H1 (cell line): ENCODE data around the gene CDK2. TPM values are rescaled to one million over a fixed set of nuclear protein-coding genes. Genes with fewer than 3 reads are reported as not detected.

ENCODE experiments used
- ASH2L ChIP-seq: fragments of 200-600, 300-600 bp; sonication (generic); IDR thresholded peaks from one replicate; pipeline ENCODE4 v1.7.1; 2017; ENCODE audit warnings: low read length
- CHD2 ChIP-seq: IDR thresholded peaks from 2 replicates; pipeline ENCODE4 v1.6.1; 2012; ENCODE audit warnings: low read length, improper control_type of control experiment
- PHF8 ChIP-seq: fragments of 200-600 bp; sonication (generic); conservative IDR thresholded peaks from 2 replicates; pipeline ENCODE4 v1.7.1; 2012; ENCODE audit warnings: low read depth, mild to moderate bottlenecking, inconsistent platforms, low read length, moderate library complexity
- POLR2A ChIP-seq, 2 experiments: IDR thresholded peaks; 1 replicate in 1 of 2; 2 replicates in 1 of 2; pipeline ENCODE4 v1.6.1; 2011; ENCODE audit warnings: low read depth in 2 of 2, low read length in 2 of 2, mild to moderate bottlenecking in 2 of 2; ENCODE audit errors: control extremely low read depth in 1 of 2
- POLR2AphosphoS5 ChIP-seq: IDR thresholded peaks from 2 replicates; pipeline ENCODE4 v1.6.1; 2011; ENCODE audit warnings: low read depth, low read length
- RFX5 ChIP-seq: IDR thresholded peaks from 2 replicates; pipeline ENCODE4 v1.6.1; 2011; ENCODE audit warnings: low read depth, low read length, improper control_type of control experiment, borderline replicate concordance
- SIN3A ChIP-seq, 2 experiments: IDR thresholded peaks in 1 of 2; conservative IDR thresholded peaks in 1 of 2; 2 replicates each; pipeline ENCODE4 v1.6.1; 2011 to 2012; ENCODE audit warnings: low read length in 2 of 2, improper control_type of control experiment in 1 of 2, low read depth in 1 of 2, mild to moderate bottlenecking in 1 of 2
- polyA plus RNA-seq, 7 experiments: library from polyadenylated mRNA; depleted of rRNA in 3 of 7; stranded (reverse) in 5 of 7; unstranded in 2 of 7; fragments of >200 nt in 5 of 7; fragments of 200-250 nt in 2 of 7; gene quantifications; 1 replicate in 5 of 7; 2 replicates in 1 of 7; 4 replicates in 1 of 7; pipeline versions ENCODE4 v1.2.1 to v1.2.3, GENCODE V29; 2011 to 2013; ENCODE audit warnings: missing spikeins in 2 of 7, mixed read lengths in 2 of 7
- total RNA-seq: library from RNA; stranded (reverse); fragmentation: NEBNext Ultra II Directional; extraction: Animal tissue kit (Norgen Biotek cat#: 25700); gene quantifications from 2 replicates; pipeline ENCODE4 v1.2.1, GENCODE V29; 2021
- TF ChIP-seq, protein P1 (sequence below): fragments of 300-600 bp; sonication (generic); IDR thresholded peaks from 2 replicates; pipeline ENCODE4 v1.7.1; 2012; ENCODE audit warnings: low read length, moderate library complexity, mild to moderate bottlenecking, inconsistent platforms; ENCODE audit not compliant: insufficient replicate concordance
- TF ChIP-seq, protein P2 (sequence below): IDR thresholded peaks from 2 replicates; pipeline ENCODE4 v1.6.1; 2012; ENCODE audit warnings: inconsistent platforms
- TF ChIP-seq, protein P3 (sequence below): IDR thresholded peaks from 2 replicates; pipeline ENCODE4 v1.6.1; 2012; ENCODE audit warnings: inconsistent platforms

CDK2 gene
- total and polyA plus RNA-seq, 2 of the 8 experiments (the other 6 are each of a cell fraction or from before 2014, with no cell fraction given), result 39.4 to 42.5 TPM

DNA sequence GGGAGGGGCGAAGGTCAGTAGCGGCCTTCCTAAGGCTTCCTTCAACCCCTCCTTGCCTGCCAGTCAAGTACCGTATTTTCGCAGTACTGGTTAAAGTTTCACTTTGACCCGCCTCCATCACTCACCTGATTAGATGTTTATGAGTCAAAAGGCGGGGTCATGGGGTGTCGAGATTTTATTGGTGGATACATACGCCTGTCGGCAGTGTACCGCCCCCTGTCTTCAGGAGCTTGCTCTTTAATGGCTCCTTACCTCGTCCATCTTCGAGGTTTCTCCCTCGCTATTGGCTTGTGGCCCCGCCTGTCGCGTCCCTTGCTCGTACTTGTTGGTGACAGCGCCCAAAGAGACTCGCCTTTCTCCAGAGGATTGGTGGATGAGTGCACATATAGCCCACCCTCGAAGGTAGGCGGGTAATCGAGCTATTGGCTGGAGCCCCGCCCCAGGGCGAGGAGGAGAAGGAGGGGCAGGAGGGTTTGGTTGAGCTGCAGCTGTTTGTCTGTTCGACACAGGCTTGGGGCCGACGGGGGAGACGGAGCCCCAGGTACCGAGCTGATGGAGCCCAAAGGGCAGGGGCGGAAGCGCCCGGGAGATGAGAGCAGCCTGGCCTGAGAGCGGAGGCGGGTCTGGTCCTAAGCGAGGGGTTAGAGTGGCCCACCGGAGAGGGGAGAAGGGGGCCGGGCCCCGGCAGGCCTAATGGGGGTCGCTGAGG lies 7.1 kb downstream of the CDK2 start, which contains the start of gene RAB5B (continued):
- TF ChIP-seq, protein P1, sequence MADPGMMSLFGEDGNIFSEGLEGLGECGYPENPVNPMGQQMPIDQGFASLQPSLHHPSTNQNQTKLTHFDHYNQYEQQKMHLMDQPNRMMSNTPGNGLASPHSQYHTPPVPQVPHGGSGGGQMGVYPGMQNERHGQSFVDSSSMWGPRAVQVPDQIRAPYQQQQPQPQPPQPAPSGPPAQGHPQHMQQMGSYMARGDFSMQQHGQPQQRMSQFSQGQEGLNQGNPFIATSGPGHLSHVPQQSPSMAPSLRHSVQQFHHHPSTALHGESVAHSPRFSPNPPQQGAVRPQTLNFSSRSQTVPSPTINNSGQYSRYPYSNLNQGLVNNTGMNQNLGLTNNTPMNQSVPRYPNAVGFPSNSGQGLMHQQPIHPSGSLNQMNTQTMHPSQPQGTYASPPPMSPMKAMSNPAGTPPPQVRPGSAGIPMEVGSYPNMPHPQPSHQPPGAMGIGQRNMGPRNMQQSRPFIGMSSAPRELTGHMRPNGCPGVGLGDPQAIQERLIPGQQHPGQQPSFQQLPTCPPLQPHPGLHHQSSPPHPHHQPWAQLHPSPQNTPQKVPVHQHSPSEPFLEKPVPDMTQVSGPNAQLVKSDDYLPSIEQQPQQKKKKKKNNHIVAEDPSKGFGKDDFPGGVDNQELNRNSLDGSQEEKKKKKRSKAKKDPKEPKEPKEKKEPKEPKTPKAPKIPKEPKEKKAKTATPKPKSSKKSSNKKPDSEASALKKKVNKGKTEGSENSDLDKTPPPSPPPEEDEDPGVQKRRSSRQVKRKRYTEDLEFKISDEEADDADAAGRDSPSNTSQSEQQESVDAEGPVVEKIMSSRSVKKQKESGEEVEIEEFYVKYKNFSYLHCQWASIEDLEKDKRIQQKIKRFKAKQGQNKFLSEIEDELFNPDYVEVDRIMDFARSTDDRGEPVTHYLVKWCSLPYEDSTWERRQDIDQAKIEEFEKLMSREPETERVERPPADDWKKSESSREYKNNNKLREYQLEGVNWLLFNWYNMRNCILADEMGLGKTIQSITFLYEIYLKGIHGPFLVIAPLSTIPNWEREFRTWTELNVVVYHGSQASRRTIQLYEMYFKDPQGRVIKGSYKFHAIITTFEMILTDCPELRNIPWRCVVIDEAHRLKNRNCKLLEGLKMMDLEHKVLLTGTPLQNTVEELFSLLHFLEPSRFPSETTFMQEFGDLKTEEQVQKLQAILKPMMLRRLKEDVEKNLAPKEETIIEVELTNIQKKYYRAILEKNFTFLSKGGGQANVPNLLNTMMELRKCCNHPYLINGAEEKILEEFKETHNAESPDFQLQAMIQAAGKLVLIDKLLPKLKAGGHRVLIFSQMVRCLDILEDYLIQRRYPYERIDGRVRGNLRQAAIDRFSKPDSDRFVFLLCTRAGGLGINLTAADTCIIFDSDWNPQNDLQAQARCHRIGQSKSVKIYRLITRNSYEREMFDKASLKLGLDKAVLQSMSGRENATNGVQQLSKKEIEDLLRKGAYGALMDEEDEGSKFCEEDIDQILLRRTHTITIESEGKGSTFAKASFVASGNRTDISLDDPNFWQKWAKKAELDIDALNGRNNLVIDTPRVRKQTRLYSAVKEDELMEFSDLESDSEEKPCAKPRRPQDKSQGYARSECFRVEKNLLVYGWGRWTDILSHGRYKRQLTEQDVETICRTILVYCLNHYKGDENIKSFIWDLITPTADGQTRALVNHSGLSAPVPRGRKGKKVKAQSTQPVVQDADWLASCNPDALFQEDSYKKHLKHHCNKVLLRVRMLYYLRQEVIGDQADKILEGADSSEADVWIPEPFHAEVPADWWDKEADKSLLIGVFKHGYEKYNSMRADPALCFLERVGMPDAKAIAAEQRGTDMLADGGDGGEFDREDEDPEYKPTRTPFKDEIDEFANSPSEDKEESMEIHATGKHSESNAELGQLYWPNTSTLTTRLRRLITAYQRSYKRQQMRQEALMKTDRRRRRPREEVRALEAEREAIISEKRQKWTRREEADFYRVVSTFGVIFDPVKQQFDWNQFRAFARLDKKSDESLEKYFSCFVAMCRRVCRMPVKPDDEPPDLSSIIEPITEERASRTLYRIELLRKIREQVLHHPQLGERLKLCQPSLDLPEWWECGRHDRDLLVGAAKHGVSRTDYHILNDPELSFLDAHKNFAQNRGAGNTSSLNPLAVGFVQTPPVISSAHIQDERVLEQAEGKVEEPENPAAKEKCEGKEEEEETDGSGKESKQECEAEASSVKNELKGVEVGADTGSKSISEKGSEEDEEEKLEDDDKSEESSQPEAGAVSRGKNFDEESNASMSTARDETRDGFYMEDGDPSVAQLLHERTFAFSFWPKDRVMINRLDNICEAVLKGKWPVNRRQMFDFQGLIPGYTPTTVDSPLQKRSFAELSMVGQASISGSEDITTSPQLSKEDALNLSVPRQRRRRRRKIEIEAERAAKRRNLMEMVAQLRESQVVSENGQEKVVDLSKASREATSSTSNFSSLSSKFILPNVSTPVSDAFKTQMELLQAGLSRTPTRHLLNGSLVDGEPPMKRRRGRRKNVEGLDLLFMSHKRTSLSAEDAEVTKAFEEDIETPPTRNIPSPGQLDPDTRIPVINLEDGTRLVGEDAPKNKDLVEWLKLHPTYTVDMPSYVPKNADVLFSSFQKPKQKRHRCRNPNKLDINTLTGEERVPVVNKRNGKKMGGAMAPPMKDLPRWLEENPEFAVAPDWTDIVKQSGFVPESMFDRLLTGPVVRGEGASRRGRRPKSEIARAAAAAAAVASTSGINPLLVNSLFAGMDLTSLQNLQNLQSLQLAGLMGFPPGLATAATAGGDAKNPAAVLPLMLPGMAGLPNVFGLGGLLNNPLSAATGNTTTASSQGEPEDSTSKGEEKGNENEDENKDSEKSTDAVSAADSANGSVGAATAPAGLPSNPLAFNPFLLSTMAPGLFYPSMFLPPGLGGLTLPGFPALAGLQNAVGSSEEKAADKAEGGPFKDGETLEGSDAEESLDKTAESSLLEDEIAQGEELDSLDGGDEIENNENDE, result no peak
- TF ChIP-seq ASH2L (no peak), POLR2AphosphoS5 (peak; percentile 89), CHD2 (peak; percentile 98), PHF8 (peak; percentile 92), SIN3A (conservative IDR thresholded peaks at IDR 0.05 in 1 of 2, IDR thresholded peaks at IDR 0.05 in 1 of 2; ENCODE audit: low read depth in 1 of 2, low read length in 2 of 2) (peak; percentile 97), POLR2A (IDR thresholded peaks at IDR 0.05; ENCODE audit: control extremely low read depth in 1 of 2, low read depth in 2 of 2, low read length in 2 of 2) (peak; percentile 88 to 93), RFX5 (no peak)
- TF ChIP-seq, protein P2, sequence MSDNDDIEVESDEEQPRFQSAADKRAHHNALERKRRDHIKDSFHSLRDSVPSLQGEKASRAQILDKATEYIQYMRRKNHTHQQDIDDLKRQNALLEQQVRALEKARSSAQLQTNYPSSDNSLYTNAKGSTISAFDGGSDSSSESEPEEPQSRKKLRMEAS, result no peak; the same call in none of the 2 replicates
- TF ChIP-seq, protein P3, sequence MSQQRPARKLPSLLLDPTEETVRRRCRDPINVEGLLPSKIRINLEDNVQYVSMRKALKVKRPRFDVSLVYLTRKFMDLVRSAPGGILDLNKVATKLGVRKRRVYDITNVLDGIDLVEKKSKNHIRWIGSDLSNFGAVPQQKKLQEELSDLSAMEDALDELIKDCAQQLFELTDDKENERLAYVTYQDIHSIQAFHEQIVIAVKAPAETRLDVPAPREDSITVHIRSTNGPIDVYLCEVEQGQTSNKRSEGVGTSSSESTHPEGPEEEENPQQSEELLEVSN, result peak; percentile 41; the same call in 1 of the 2 replicates
